ENCODE measurements around the gene CTR9.

CTR9 gene

DNA sequence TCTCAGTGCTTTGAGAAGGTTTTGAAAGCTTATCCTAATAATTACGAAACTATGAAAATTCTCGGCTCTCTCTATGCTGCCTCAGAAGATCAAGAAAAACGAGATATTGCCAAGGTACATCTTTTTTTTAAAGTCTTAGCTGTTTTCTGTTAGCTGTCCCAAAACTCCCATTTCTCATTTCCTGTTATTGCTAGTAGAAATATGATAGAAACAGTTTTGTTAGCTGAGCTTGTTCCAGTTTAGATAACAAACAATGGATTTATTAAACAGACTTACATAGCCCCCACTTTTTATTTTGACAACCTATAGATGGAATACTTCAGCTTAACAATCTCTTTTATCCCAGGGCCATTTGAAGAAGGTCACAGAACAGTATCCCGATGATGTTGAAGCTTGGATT, 12.7 kb downstream of the CTR9 start:
- H4K8ac ChIP-seq (ENCODE audit: low read length) = no peak overlapping the region
- no peak overlapping the region for H2AK5ac ChIP-seq (ENCODE audit: low read length, severe bottlenecking)
- no peaks in the 10 kb centered on the region for H3K9me3 ChIP-seq (ENCODE audit: control insufficient read depth, low read length)
- no peak overlapping the region for H3K9ac ChIP-seq (ENCODE audit: low read length)
- H2BK120ac ChIP-seq (ENCODE audit: low read depth, low read length) = no peak overlapping the region
- no peak overlapping the region for H3K18ac ChIP-seq (ENCODE audit: low read depth in 1 of 2, low read length in 2 of 2)
- WGBS = 90% methylated on average over 2 of the region's 4 CpGs
- no peak overlapping the region for H2BK15ac ChIP-seq (ENCODE audit: low read depth, poor library complexity, severe bottlenecking)
- H3K27ac ChIP-seq (ENCODE audit: low read length, poor library complexity, severe bottlenecking) = no peak overlapping the region
- peaks cover 3% of the 10 kb centered on the region for H3K4me1 ChIP-seq (ENCODE audit: control insufficient read depth, insufficient read depth, low read depth, low read length)
- no peak overlapping the region for H4K91ac ChIP-seq (ENCODE audit: low read length)
- no peak overlapping the region for H3K4me3 ChIP-seq (ENCODE audit: insufficient read depth in 1 of 2, low read depth in 1 of 2, low read length in 2 of 2)
- no peak overlapping the region for H3K14ac ChIP-seq (ENCODE audit: low read length in 2 of 2)
- H3K4me2 ChIP-seq (ENCODE audit: low read length, poor library complexity, severe bottlenecking) = no peak overlapping the region
- H3K36me3 ChIP-seq (ENCODE audit: control insufficient read depth in 1 of 2, insufficient read depth in 2 of 2, low read depth in 1 of 2, low read length in 2 of 2) = peaks cover 10 to 57% of the 10 kb centered on the region in 2 experiments
- no peak overlapping the region for H2AFZ ChIP-seq (ENCODE audit: low read depth, low read length)
- no peak for DNase-seq
- H2BK5ac ChIP-seq (ENCODE audit: low read depth, low read length, poor library complexity, severe bottlenecking) = no peak overlapping the region
- H3K4ac ChIP-seq (ENCODE audit: low read depth in 1 of 2, low read length in 2 of 2) = no peak overlapping the region
- H2BK12ac ChIP-seq (ENCODE audit: low read length in 2 of 2) = no peak overlapping the region
- no peak overlapping the region for H3K23ac ChIP-seq (ENCODE audit: low read length in 2 of 2)
- no peaks in the 10 kb centered on the region for H3K27me3 ChIP-seq (ENCODE audit: control insufficient read depth in 1 of 2, insufficient read depth in 1 of 2, low read length in 2 of 2)
- H3K79me1 ChIP-seq (replicated peaks; ENCODE audit: low read length, poor library complexity, severe bottlenecking) = peaks cover 5% of the 10 kb centered on the region

DNA sequence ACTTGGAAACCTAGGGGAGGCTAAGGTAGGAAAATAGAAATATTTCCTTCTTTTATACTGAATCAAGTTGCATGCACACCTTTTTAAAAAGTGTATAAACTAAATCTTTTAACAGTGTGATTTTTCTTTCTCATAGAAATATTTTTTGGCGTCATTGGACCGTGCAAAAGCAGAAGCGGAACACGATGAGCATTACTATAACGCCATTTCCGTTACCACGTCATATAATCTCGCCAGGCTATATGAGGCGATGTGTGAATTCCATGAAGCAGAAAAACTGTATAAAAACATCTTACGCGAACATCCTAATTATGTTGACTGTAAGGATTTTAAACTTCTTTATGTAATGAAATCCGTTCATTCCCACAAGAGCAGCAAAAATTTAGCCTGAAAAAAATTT, 13.4 kb downstream of the CTR9 start:
- Histone ChIP-seq H2BK12ac (ENCODE audit: low read length in 2 of 2) (no peak overlapping the region), H3K23ac (ENCODE audit: low read length in 2 of 2) (no peak overlapping the region), H2BK120ac (ENCODE audit: low read depth, low read length) (no peak overlapping the region), H2AFZ (ENCODE audit: low read depth, low read length) (no peak overlapping the region), H4K91ac (ENCODE audit: low read length) (no peak overlapping the region), H3K18ac (ENCODE audit: low read depth in 1 of 2, low read length in 2 of 2) (no peak overlapping the region), H4K8ac (ENCODE audit: low read length) (no peak overlapping the region), H3K4me3 (ENCODE audit: insufficient read depth in 1 of 2, low read depth in 1 of 2, low read length in 2 of 2) (no peak overlapping the region), H3K4me1 (ENCODE audit: control insufficient read depth, insufficient read depth, low read depth, low read length) (peaks cover 3% of the 10 kb centered on the region), H3K79me1 (replicated peaks; ENCODE audit: low read length, poor library complexity, severe bottlenecking) (peaks cover 4% of the 10 kb centered on the region), H3K27me3 (ENCODE audit: control insufficient read depth in 1 of 2, insufficient read depth in 1 of 2, low read length in 2 of 2) (no peaks in the 10 kb centered on the region), H3K4ac (ENCODE audit: low read depth in 1 of 2, low read length in 2 of 2) (no peak overlapping the region), H3K14ac (ENCODE audit: low read length in 2 of 2) (no peak overlapping the region), H3K9me3 (ENCODE audit: control insufficient read depth, low read length) (no peaks in the 10 kb centered on the region), H3K4me2 (ENCODE audit: low read length, poor library complexity, severe bottlenecking) (no peak overlapping the region), H2BK5ac (ENCODE audit: low read depth, low read length, poor library complexity, severe bottlenecking) (no peak overlapping the region), H3K9ac (ENCODE audit: low read length) (no peak overlapping the region), H3K27ac (ENCODE audit: low read length, poor library complexity, severe bottlenecking) (no peak overlapping the region), H3K36me3 (ENCODE audit: control insufficient read depth in 1 of 2, insufficient read depth in 2 of 2, low read depth in 1 of 2, low read length in 2 of 2) (peaks cover 13 to 51% of the 10 kb centered on the region in 2 experiments), H2AK5ac (ENCODE audit: low read length, severe bottlenecking) (no peak overlapping the region), H2BK15ac (ENCODE audit: low read depth, poor library complexity, severe bottlenecking) (no peak overlapping the region)
- WGBS = 88% methylated on average over 9 of the region's 12 CpGs
- DNase-seq = no peak

DNA sequence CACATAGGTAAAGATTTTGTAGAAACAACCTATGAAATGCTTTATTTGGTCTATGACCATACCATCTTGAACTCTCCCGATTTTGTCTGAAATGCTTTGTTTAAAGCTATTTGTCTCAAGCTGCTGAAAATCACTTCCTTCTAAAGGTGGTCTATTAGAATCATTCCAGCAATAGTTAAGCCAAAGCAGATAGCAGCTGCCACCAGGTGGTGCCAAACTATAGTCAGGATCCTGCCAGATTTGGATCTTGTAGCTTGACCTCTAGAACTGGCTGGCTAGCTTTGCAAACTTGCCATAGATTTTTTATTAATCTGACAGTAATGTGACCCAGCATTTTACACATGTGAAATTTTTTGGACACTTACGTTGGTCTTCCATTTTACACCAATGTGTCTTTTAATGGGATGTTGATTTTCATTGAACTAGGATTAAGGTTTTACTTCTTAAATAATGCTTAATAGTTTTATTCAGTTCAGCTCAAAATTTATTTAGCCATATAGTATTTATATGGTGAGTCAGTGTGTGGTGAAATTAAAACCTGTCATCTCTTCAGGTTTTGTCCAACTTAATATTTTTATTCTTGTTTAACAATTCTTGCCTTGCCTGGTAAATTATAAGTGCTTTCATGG, 19.7 kb downstream of the CTR9 start:
- no peaks in the 10 kb centered on the region for H3K4me1 ChIP-seq (ENCODE audit: control insufficient read depth, insufficient read depth, low read depth, low read length)
- 65% methylated on average over 1 of the region's 2 CpGs for WGBS
- H4K8ac ChIP-seq (ENCODE audit: low read length) = no peak overlapping the region
- no peak overlapping the region for H2BK15ac ChIP-seq (ENCODE audit: low read depth, poor library complexity, severe bottlenecking)
- peaks cover 0 to 21% of the 10 kb centered on the region in 2 experiments for H3K36me3 ChIP-seq (ENCODE audit: control insufficient read depth in 1 of 2, insufficient read depth in 2 of 2, low read depth in 1 of 2, low read length in 2 of 2)
- no peak overlapping the region for H2BK5ac ChIP-seq (ENCODE audit: low read depth, low read length, poor library complexity, severe bottlenecking)
- no peak overlapping the region for H2AK5ac ChIP-seq (ENCODE audit: low read length, severe bottlenecking)
- H3K23ac ChIP-seq (ENCODE audit: low read length in 2 of 2) = no peak overlapping the region
- peak; percentile 67 for DNase-seq
- H3K79me1 ChIP-seq (replicated peaks; ENCODE audit: low read length, poor library complexity, severe bottlenecking) = peaks cover 3% of the 10 kb centered on the region
- no peaks in the 10 kb centered on the region for H3K9me3 ChIP-seq (ENCODE audit: control insufficient read depth, low read length)
- no peak overlapping the region for H3K9ac ChIP-seq (ENCODE audit: low read length)
- no peak overlapping the region for H2BK120ac ChIP-seq (ENCODE audit: low read depth, low read length)
- H3K4ac ChIP-seq (ENCODE audit: low read depth in 1 of 2, low read length in 2 of 2) = no peak overlapping the region
- no peak overlapping the region for H3K14ac ChIP-seq (ENCODE audit: low read length in 2 of 2)
- H3K4me2 ChIP-seq (ENCODE audit: low read length, poor library complexity, severe bottlenecking) = no peak overlapping the region
- H3K27ac ChIP-seq (ENCODE audit: low read length, poor library complexity, severe bottlenecking) = no peak overlapping the region
- H4K91ac ChIP-seq (ENCODE audit: low read length) = no peak overlapping the region
- H2AFZ ChIP-seq (ENCODE audit: low read depth, low read length) = no peak overlapping the region
- H3K18ac ChIP-seq (ENCODE audit: low read depth in 1 of 2, low read length in 2 of 2) = no peak overlapping the region
- H3K27me3 ChIP-seq (ENCODE audit: control insufficient read depth in 1 of 2, insufficient read depth in 1 of 2, low read length in 2 of 2) = no peaks in the 10 kb centered on the region
- no peak overlapping the region for H2BK12ac ChIP-seq (ENCODE audit: low read length in 2 of 2)
- no peak overlapping the region for H3K4me3 ChIP-seq (ENCODE audit: insufficient read depth in 1 of 2, low read depth in 1 of 2, low read length in 2 of 2)

DNA sequence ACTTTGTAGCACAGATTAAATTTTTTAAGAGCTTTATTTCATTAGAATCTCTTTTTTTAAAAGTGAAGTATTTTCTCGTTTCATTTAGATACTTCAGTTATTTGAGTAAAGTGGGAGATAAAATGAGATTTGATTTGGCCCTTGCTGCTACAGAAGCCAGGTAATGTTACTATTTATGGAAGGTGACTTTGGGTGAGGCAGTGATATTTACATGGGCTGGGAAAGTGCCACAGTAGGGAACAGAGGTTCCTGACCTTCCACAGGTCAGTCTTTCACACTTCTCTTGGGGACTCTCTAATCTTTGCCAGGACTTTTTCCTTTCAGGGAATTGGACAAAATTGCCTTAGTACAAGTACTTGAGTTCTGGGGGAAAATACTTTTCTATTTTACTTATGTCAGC, 20.4 kb downstream of the CTR9 start:
- H3K27ac ChIP-seq (ENCODE audit: low read length, poor library complexity, severe bottlenecking) = no peak overlapping the region
- H3K9me3 ChIP-seq (ENCODE audit: control insufficient read depth, low read length) = no peaks in the 10 kb centered on the region
- H3K9ac ChIP-seq (ENCODE audit: low read length) = no peak overlapping the region
- no peak overlapping the region for H2BK15ac ChIP-seq (ENCODE audit: low read depth, poor library complexity, severe bottlenecking)
- no peak overlapping the region for H2BK120ac ChIP-seq (ENCODE audit: low read depth, low read length)
- no peak overlapping the region for H3K14ac ChIP-seq (ENCODE audit: low read length in 2 of 2)
- no peak overlapping the region for H2AK5ac ChIP-seq (ENCODE audit: low read length, severe bottlenecking)
- no peak overlapping the region for H4K91ac ChIP-seq (ENCODE audit: low read length)
- H4K8ac ChIP-seq (ENCODE audit: low read length) = no peak overlapping the region
- peaks cover 3% of the 10 kb centered on the region for H3K79me1 ChIP-seq (replicated peaks; ENCODE audit: low read length, poor library complexity, severe bottlenecking)
- H2BK5ac ChIP-seq (ENCODE audit: low read depth, low read length, poor library complexity, severe bottlenecking) = no peak overlapping the region
- 100% methylated on average over 1 of the region's 1 CpG for WGBS
- no peaks in the 10 kb centered on the region for H3K4me1 ChIP-seq (ENCODE audit: control insufficient read depth, insufficient read depth, low read depth, low read length)
- H2AFZ ChIP-seq (ENCODE audit: low read depth, low read length) = no peak overlapping the region
- H3K4me2 ChIP-seq (ENCODE audit: low read length, poor library complexity, severe bottlenecking) = no peak overlapping the region
- peaks cover 0 to 25% of the 10 kb centered on the region in 2 experiments for H3K36me3 ChIP-seq (ENCODE audit: control insufficient read depth in 1 of 2, insufficient read depth in 2 of 2, low read depth in 1 of 2, low read length in 2 of 2)
- H2BK12ac ChIP-seq (ENCODE audit: low read length in 2 of 2) = no peak overlapping the region
- H3K23ac ChIP-seq (ENCODE audit: low read length in 2 of 2) = no peak overlapping the region
- H3K18ac ChIP-seq (ENCODE audit: low read depth in 1 of 2, low read length in 2 of 2) = no peak overlapping the region
- no peak overlapping the region for H3K4ac ChIP-seq (ENCODE audit: low read depth in 1 of 2, low read length in 2 of 2)
- no peak for DNase-seq
- H3K4me3 ChIP-seq (ENCODE audit: insufficient read depth in 1 of 2, low read depth in 1 of 2, low read length in 2 of 2) = no peak overlapping the region
- no peaks in the 10 kb centered on the region for H3K27me3 ChIP-seq (ENCODE audit: control insufficient read depth in 1 of 2, insufficient read depth in 1 of 2, low read length in 2 of 2)

All from mesenchymal stem cell (in vitro differentiated cells and primary cell).